ENCODE results near the gene IL4. TPM values are rescaled to one million over a fixed set of nuclear protein-coding genes. Genes with fewer than 3 reads are reported as not detected.

IL4 gene
- total and polyA plus RNA-seq, 10 donors: not detected

GRCh38 chr5:132725745-132726144, 52.0 kb downstream of the IL4 start:
- Histone ChIP-seq H3K4me3 (no peak overlapping the region), H3K27me3 (replicated peaks in 1 of 7) (no peaks in the 10 kb centered on the region), H3K9me3 (no peaks in the 10 kb centered on the region), H3K4me1 (no peaks in the 10 kb centered on the region), H3K27ac (no peak overlapping the region), H3K36me3 (peaks cover 0 to 42% (median 4%) of the 10 kb centered on the region in 6 donors)
- 95 to 100% (median 98%) methylated on average over 2 of the region's 2 CpGs for WGBS, 5 donors
- intact Hi-C loops (cut with DNase I; ENCODE audit: low total_unique reads): no loop called here
- no peak for DNase-seq
- TF ChIP-seq POLR2AphosphoS5 (IDR thresholded peaks at IDR 0.05) (no peak), POLR2A (IDR thresholded peaks at IDR 0.05) (no peak)
- TF ChIP-seq, protein P1, sequence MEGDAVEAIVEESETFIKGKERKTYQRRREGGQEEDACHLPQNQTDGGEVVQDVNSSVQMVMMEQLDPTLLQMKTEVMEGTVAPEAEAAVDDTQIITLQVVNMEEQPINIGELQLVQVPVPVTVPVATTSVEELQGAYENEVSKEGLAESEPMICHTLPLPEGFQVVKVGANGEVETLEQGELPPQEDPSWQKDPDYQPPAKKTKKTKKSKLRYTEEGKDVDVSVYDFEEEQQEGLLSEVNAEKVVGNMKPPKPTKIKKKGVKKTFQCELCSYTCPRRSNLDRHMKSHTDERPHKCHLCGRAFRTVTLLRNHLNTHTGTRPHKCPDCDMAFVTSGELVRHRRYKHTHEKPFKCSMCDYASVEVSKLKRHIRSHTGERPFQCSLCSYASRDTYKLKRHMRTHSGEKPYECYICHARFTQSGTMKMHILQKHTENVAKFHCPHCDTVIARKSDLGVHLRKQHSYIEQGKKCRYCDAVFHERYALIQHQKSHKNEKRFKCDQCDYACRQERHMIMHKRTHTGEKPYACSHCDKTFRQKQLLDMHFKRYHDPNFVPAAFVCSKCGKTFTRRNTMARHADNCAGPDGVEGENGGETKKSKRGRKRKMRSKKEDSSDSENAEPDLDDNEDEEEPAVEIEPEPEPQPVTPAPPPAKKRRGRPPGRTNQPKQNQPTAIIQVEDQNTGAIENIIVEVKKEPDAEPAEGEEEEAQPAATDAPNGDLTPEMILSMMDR (IDR thresholded peaks at IDR 0.05 in 8 of 11, conservative IDR thresholded peaks at IDR 0.05 in 3 of 11): no peak

DNA sequence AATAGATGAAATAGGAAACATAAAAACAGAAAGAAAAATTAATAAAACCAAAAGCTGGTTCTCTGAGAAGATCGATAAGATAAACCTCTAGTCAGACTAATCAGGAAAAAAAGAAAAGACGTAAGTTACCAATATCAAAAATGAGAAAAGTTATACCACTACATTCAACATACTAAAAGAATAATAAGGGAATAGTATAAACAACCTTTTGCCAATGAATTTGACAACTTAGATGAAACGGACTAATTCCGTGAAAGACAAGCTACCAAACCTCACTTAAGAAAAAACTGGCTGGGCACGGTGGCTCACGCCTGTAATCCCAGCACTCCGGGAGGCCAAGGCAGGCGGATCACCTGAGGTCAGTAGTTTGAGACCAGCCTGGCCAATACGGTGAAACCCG, 56.1 kb downstream of the IL4 start:
- Histone ChIP-seq H3K4me3 (no peak overlapping the region), H3K27ac (no peak overlapping the region), H3K36me3 (peaks cover 0 to 43% (median 4%) of the 10 kb centered on the region in 6 donors), H3K9me3 (no peaks in the 10 kb centered on the region), H3K4me1 (no peaks in the 10 kb centered on the region), H3K27me3 (replicated peaks in 1 of 7) (no peaks in the 10 kb centered on the region)
- no peak for TF ChIP-seq POLR2AphosphoS5 (IDR thresholded peaks at IDR 0.05)
- TF ChIP-seq, protein P1 (IDR thresholded peaks at IDR 0.05 in 8 of 11, conservative IDR thresholded peaks at IDR 0.05 in 3 of 11): no peak
- TF ChIP-seq POLR2A (IDR thresholded peaks at IDR 0.05): no peak
- intact Hi-C loops (cut with DNase I; ENCODE audit: low total_unique reads): no loop called here
- no peak for DNase-seq
- WGBS, 5 donors: 90 to 99% (median 95%) methylated on average over 10 of the region's 10 CpGs

Other genes starting within 250 kb of the IL4 start
- gene IRF1, start 183.2 kb upstream of the IL4 start, total RNA-seq: 100 to 1,000 TPM; 146 to 307 (median 165) TPM
- gene IRF1, start 183.2 kb upstream of the IL4 start, polyA plus RNA-seq: 100 to 1,000 TPM in 1 of 3 donors, 10 to 100 TPM in 2; 57.9 to 113 (median 59.7) TPM
- gene IL5, start 130.5 kb upstream of the IL4 start, total RNA-seq: not detected
- gene IL5, start 130.5 kb upstream of the IL4 start, polyA plus RNA-seq: not detected
- 10 to 100 TPM; 23.8 to 34.0 (median 28.2) TPM for gene RAD50, start 117.0 kb upstream of the IL4 start, total RNA-seq
- gene RAD50, start 117.0 kb upstream of the IL4 start, polyA plus RNA-seq: 1 to 10 TPM; 4.2 to 7.8 (median 4.4) TPM
- gene IL13, start 15.8 kb upstream of the IL4 start, total RNA-seq: not detected
- under 1 TPM in 2 of 3 donors, not detected in 1; 0.06 to 0.07 TPM for gene IL13, start 15.8 kb upstream of the IL4 start, polyA plus RNA-seq
- 10 to 100 TPM in 1 of 7 donors, 1 to 10 TPM in 6; 4.5 to 10.7 (median 7.9) TPM for gene KIF3A, start 63.6 kb downstream of the IL4 start, total RNA-seq
- gene KIF3A, start 63.6 kb downstream of the IL4 start, polyA plus RNA-seq: 1 to 10 TPM; 1.3 to 2.4 (median 2.1) TPM
- 1 to 10 TPM in 5 of 7 donors, under 1 TPM in 2; 0.19 to 5.2 (median 1.1) TPM for gene CCNI2, start 73.4 kb downstream of the IL4 start, total RNA-seq
- gene CCNI2, start 73.4 kb downstream of the IL4 start, polyA plus RNA-seq: under 1 TPM; 0.32 to 0.91 (median 0.36) TPM
- gene SEPTIN8, start 103.2 kb downstream of the IL4 start, total RNA-seq: 10 to 100 TPM; 11.5 to 29.8 (median 19.8) TPM
- gene SEPTIN8, start 103.2 kb downstream of the IL4 start, polyA plus RNA-seq: 10 to 100 TPM in 1 of 3 donors, 1 to 10 TPM in 2; 6.1 to 13.3 (median 7.5) TPM
- gene SOWAHA, start 139.3 kb downstream of the IL4 start, total RNA-seq: not detected
- under 1 TPM; 0.03 to 0.56 (median 0.24) TPM for gene SOWAHA, start 139.3 kb downstream of the IL4 start, polyA plus RNA-seq
- 10 to 100 TPM in 2 of 7 donors, 1 to 10 TPM in 5; 1.8 to 26.1 (median 4.0) TPM for gene SHROOM1, start 156.7 kb downstream of the IL4 start, total RNA-seq
- 1 to 10 TPM; 1.1 to 2.8 (median 1.4) TPM for gene SHROOM1, start 156.7 kb downstream of the IL4 start, polyA plus RNA-seq
- under 1 TPM in 4 of 7 donors, not detected in 3; 0.17 to 0.40 (median 0.34) TPM for gene GDF9, start 192.5 kb downstream of the IL4 start, total RNA-seq
- gene GDF9, start 192.5 kb downstream of the IL4 start, polyA plus RNA-seq: under 1 TPM; 0.29 to 0.59 (median 0.56) TPM
- gene UQCRQ, start 192.7 kb downstream of the IL4 start, total RNA-seq: 100 to 1,000 TPM in 4 of 7 donors, 10 to 100 TPM in 3; 59.6 to 176 (median 159) TPM
- gene UQCRQ, start 192.7 kb downstream of the IL4 start, polyA plus RNA-seq: 100 to 1,000 TPM; 175 to 266 (median 192) TPM
- gene LEAP2, start 199.7 kb downstream of the IL4 start, total RNA-seq: 1 to 10 TPM; 1.9 to 6.1 (median 2.3) TPM
- gene LEAP2, start 199.7 kb downstream of the IL4 start, polyA plus RNA-seq: 1 to 10 TPM; 2.1 to 3.3 (median 2.9) TPM

Data from spleen (tissue), 11 donors.